Measurements from ENCODE around the gene FRMD5.

The FRMD5 gene

DNA sequence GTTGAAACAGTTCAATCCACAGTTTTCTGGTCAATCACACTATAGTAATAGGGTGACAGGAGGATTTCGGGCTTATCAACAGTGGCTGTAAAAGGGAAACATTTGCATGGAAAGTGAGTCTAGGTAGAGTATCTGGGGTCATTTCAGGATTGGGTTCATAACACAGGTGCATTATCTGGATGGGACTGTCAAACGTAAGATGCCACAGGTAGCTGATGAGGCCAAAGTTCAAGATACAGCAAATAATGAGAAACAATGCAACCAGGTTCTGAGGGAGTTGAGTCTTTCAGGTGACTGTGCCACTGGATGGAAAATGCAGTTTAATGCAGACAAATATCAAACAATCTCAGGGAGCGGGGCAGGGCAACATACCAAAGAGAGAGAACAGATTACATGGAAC lies 306.0 kb downstream of the FRMD5 start:
- no peak for DNase-seq (ENCODE audit: low read depth)
- no peak overlapping the region for H3K4me3 ChIP-seq (ENCODE audit: low read depth, low read length)
- TF ChIP-seq, protein P1, sequence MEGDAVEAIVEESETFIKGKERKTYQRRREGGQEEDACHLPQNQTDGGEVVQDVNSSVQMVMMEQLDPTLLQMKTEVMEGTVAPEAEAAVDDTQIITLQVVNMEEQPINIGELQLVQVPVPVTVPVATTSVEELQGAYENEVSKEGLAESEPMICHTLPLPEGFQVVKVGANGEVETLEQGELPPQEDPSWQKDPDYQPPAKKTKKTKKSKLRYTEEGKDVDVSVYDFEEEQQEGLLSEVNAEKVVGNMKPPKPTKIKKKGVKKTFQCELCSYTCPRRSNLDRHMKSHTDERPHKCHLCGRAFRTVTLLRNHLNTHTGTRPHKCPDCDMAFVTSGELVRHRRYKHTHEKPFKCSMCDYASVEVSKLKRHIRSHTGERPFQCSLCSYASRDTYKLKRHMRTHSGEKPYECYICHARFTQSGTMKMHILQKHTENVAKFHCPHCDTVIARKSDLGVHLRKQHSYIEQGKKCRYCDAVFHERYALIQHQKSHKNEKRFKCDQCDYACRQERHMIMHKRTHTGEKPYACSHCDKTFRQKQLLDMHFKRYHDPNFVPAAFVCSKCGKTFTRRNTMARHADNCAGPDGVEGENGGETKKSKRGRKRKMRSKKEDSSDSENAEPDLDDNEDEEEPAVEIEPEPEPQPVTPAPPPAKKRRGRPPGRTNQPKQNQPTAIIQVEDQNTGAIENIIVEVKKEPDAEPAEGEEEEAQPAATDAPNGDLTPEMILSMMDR (IDR thresholded peaks at IDR 0.05; ENCODE audit: low read depth, low read length, missing control alignments): no peak

DNA sequence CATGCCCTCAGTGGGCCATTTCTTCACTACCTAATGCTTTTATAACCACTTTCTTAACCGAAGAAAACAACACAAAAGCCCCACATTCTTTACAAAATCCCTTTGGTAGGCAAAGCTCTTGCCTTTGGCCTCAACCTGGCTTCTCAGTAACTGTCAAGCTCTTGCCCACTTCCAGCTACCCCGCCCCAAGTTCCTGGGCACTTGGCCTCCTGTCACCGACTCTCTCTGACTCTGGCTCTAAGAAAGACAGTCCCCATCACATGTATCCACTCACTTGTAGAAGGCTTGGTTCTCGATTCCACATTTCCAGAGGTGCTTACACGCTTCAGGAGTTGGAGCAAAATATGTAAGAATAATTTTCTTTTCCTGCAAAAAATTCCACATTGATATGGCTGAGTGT lies 307.2 kb downstream of the FRMD5 start:
- TF ChIP-seq, protein P1 (IDR thresholded peaks at IDR 0.05; ENCODE audit: low read depth, low read length, missing control alignments): no peak
- H3K4me3 ChIP-seq (ENCODE audit: low read depth, low read length): no peak overlapping the region
- no peak for DNase-seq (ENCODE audit: low read depth)

DNA sequence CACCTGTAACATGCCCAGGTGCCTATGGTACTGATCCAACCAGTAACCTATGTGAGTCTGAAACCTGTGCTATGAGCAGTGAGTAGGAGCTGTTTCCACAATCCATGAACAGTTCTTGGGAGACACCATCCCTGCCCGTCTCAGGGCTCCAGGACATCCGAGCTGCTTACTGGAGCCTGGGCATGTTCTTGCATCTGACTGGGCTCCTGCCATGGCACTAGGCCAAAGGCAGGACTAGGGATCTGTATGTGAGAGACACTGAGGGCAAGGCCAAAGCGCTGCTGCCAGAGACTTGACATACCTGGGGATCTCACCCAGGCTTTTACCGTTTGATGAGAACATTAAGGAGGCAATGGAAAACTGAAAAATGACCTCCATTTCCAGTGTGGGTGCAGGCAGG lies 308.5 kb downstream of the FRMD5 start:
- TF ChIP-seq, protein P1 (IDR thresholded peaks at IDR 0.05; ENCODE audit: low read depth, low read length, missing control alignments): no peak
- H3K4me3 ChIP-seq (ENCODE audit: low read depth, low read length): no peak overlapping the region
- DNase-seq (ENCODE audit: low read depth): no peak

DNA sequence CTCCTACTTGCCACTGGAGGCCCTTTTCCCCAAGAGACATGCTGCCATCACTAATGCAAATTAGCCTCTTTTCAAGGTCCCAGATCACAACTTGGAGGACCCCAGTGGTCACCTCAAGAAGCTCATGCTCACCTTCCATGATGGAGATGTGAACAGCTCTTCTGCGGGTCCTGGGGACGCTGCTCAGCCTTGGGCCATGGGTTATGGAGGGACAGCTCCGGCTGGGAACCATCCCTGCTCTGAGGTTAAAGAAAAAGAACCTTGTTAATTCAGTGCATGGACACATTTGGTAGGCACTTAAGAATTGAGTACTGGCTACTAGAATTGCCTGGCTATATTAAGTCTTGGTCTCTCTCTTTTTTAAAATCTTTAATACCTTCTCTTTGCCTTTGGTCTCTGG lies 311.5 kb downstream of the FRMD5 start:
- no peak overlapping the region for H3K4me3 ChIP-seq (ENCODE audit: low read depth, low read length)
- TF ChIP-seq, protein P1 (IDR thresholded peaks at IDR 0.05; ENCODE audit: low read depth, low read length, missing control alignments): no peak
- no peak for DNase-seq (ENCODE audit: low read depth)

DNA sequence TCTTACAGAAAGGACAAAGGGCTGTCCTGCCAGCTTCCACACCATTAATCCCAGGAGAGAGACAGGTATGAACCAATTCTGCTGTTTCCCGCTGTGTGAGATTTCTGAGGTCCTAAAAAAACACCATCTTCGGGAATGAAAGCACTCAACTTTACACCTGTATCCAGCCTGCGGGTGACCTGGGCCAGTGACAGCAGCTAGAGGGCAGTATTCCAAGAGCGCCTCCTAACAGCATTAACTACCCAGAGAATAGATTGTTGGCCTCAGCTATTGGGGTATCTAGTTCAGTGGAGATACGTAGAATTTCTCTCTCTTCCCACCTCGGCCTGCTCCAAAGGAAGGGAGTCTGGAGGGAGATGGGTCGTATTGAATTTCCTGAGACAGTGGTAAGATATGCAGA lies 313.1 kb downstream of the FRMD5 start:
- H3K4me3 ChIP-seq (ENCODE audit: low read depth, low read length): no peak overlapping the region
- TF ChIP-seq, protein P1 (IDR thresholded peaks at IDR 0.05; ENCODE audit: low read depth, low read length, missing control alignments): peak; percentile 45
- DNase-seq (ENCODE audit: low read depth): no peak

DNA sequence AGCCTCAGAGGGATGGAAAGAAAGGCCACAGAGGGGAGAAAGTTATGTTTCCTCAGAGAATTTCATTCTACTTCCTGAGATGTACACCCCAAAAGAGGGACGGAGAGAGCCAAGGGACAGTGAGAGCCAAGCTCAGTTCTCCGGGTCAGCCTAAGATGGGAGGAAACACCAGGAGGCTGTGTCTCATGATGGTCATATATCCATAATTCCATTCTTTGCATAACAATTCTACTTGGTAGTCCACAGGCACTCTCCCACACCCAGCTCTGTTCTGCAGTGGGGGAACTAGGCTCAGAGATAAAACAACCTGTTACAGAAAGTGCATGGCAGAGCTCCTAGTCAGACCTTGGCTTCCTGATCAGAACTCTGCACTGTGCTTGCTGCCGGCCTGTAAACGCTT lies 313.8 kb downstream of the FRMD5 start:
- TF ChIP-seq, protein P1 (IDR thresholded peaks at IDR 0.05; ENCODE audit: low read depth, low read length, missing control alignments): no peak
- DNase-seq (ENCODE audit: low read depth): no peak
- H3K4me3 ChIP-seq (ENCODE audit: low read depth, low read length): no peak overlapping the region

DNA sequence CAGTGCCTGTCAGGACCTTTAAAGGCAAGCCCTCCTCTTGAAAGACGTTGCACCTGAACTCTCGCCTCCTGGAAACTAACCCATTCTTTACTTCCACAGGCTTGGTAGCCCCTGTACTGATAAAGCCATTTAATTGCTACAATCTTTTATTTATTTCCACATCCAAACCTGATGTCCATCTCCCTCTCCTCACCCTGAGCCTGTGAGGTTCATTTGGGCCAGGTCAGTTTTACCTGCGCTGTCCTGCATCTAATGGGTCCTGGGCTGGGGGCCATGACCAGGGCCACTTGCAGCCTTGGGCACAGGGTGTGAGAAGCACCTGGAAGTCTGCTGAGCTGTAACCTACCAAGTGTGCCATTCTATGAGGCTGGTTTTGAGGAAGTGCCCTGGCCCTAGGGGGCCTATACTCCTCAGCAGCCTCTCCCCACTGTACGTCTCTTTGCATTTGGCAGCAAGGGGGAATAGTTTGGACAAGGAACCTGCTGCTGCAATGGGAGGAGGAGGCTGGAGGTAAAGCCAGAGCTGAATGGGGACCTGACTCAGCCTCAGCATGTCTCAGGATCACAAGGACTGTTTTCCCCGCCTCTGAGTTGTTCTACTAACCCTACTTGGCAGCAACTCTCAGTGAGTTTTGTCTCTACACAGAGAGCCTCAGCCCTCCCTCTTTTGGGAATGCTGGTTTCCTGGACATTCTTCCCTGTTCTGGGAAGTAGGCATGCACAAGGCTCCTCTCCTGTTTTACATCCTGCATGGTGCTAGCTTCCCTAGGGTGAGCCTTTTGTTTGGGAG lies 314.5 kb downstream of the FRMD5 start:
- DNase-seq (ENCODE audit: low read depth): no peak
- TF ChIP-seq, protein P1 (IDR thresholded peaks at IDR 0.05; ENCODE audit: low read depth, low read length, missing control alignments): no peak
- no peak overlapping the region for H3K4me3 ChIP-seq (ENCODE audit: low read depth, low read length)

Measured in GM12864 (cell line).